ENCODE measurements around the gene AADACL4.
"Not testable (repeated sequence)": the region's sequence is repeated elsewhere in the genome, so short reads cannot be mapped to it uniquely, and the experiment has no call there.

- TF ChIP-seq CTCF (IDR thresholded peaks at IDR 0.05; ENCODE audit: low read depth, low read length); EZH2phosphoT487 (IDR thresholded peaks at IDR 0.05; ENCODE audit: low read depth): not testable (repeated sequence)
Measured at GRCh38 chr1:12645401-12645800, 1.5 kb downstream of the AADACL4 start.

Measured in OCI-LY3 (cell line).